Smooth muscle cell (in vitro differentiated cells): ENCODE measurements around the gene ZBTB11. TPM values are rescaled to one million over a fixed set of nuclear protein-coding genes. Genes with fewer than 3 reads are reported as not detected.

Source experiments
- DNase-seq: peaks from one replicate; lab custom pipeline; 2025; ENCODE audit not compliant: unreplicated experiment; lab: John Stamatoyannopoulos, UW
- H2AFZ ChIP-seq: fragments of 200-600 bp; sonication (generic); 2 replicates; pipeline ENCODE4 v1.6.0; 2016; ENCODE audit warnings: antibody characterized with exemption, low read depth, mild to moderate bottlenecking
- H3F3A ChIP-seq: fragments of 200-600 bp; sonication (generic); 2 replicates; pipeline ENCODE4 v1.6.0; 2017; ENCODE audit warnings: antibody characterized with exemption, low read depth
- H3K27ac ChIP-seq: fragments of 200-600 bp; sonication (generic); 2 replicates; pipeline ENCODE4 v1.5.1; 2016; ENCODE audit warnings: low read depth, mild to moderate bottlenecking
- H3K27me3 ChIP-seq: fragments of 200-600 bp; sonication (generic); 2 replicates; pipeline ENCODE4 v1.6.1; 2016; ENCODE audit warnings: low read depth, mild to moderate bottlenecking
- H3K36me3 ChIP-seq: fragments of 200-600 bp; sonication (generic); 2 replicates; pipeline ENCODE4 v1.5.1; 2016; ENCODE audit warnings: low read depth
- H3K4me1 ChIP-seq: fragments of 200-600 bp; sonication (generic); 2 replicates; pipeline ENCODE4 v1.5.1; 2016; ENCODE audit warnings: low read depth
- H3K4me2 ChIP-seq: fragments of 200-600 bp; sonication (generic); 2 replicates; pipeline ENCODE4 v1.6.0; 2016; ENCODE audit warnings: mild to moderate bottlenecking
- H3K4me3 ChIP-seq: fragments of 200-600 bp; sonication (generic); 2 replicates; pipeline ENCODE4 v1.5.1; 2016; ENCODE audit warnings: mild to moderate bottlenecking
- H3K79me2 ChIP-seq: fragments of 200-600 bp; sonication (generic); 2 replicates; pipeline ENCODE4 v1.6.0; 2016; ENCODE audit warnings: low read depth, mild to moderate bottlenecking
- H3K9ac ChIP-seq: fragments of 200-600 bp; sonication (generic); 2 replicates; pipeline ENCODE4 v1.6.0; 2016; ENCODE audit warnings: low read depth
- H3K9me3 ChIP-seq: fragments of 200-600 bp; sonication (generic); replicated peaks from 2 replicates; pipeline ENCODE4 v1.5.1; 2016; ENCODE audit warnings: low read depth
- H4K20me1 ChIP-seq: fragments of 200-600 bp; sonication (generic); 2 replicates; pipeline ENCODE4 v1.6.0; 2016; ENCODE audit warnings: low read depth
- WGBS: methylation state at CpG from one replicate; pipeline ENCODE4 v1.1.7; 2016; ENCODE audit warnings: low lambda C conversion rate; 5-methylcytosine and 5-hydroxymethylcytosine counted together
- polyA plus RNA-seq: library from polyadenylated mRNA; unstranded; fragments of >200 nt; fragmentation: Nextera tagmentation; extraction: Ambion mirVana; gene quantifications from 2 replicates; pipeline ENCODE4 v1.2.1, GENCODE V29; 2016
- total RNA-seq: library from RNA; depleted of rRNA; stranded (reverse); fragments of >200 nt; gene quantifications from 2 replicates; pipeline ENCODE4 v1.2.3, GENCODE V29; 2014
- TF ChIP-seq, protein P1 (sequence below): fragments of 200-600 bp; sonication (generic); IDR thresholded peaks from 2 replicates; pipeline ENCODE4 v1.5.1; 2017; ENCODE audit warnings: borderline replicate concordance, mild to moderate bottlenecking, antibody characterized with exemption; ENCODE audit not compliant: insufficient read depth, poor library complexity, severe bottlenecking

The ZBTB11 gene, protein sequence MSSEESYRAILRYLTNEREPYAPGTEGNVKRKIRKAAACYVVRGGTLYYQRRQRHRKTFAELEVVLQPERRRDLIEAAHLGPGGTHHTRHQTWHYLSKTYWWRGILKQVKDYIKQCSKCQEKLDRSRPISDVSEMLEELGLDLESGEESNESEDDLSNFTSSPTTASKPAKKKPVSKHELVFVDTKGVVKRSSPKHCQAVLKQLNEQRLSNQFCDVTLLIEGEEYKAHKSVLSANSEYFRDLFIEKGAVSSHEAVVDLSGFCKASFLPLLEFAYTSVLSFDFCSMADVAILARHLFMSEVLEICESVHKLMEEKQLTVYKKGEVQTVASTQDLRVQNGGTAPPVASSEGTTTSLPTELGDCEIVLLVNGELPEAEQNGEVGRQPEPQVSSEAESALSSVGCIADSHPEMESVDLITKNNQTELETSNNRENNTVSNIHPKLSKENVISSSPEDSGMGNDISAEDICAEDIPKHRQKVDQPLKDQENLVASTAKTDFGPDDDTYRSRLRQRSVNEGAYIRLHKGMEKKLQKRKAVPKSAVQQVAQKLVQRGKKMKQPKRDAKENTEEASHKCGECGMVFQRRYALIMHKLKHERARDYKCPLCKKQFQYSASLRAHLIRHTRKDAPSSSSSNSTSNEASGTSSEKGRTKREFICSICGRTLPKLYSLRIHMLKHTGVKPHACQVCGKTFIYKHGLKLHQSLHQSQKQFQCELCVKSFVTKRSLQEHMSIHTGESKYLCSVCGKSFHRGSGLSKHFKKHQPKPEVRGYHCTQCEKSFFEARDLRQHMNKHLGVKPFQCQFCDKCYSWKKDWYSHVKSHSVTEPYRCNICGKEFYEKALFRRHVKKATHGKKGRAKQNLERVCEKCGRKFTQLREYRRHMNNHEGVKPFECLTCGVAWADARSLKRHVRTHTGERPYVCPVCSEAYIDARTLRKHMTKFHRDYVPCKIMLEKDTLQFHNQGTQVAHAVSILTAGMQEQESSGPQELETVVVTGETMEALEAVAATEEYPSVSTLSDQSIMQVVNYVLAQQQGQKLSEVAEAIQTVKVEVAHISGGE
- 33.7 and 36.3 TPM in 2 replicates for total RNA-seq
- 7.6 and 9.1 TPM in 2 replicates for polyA plus RNA-seq

DNA sequence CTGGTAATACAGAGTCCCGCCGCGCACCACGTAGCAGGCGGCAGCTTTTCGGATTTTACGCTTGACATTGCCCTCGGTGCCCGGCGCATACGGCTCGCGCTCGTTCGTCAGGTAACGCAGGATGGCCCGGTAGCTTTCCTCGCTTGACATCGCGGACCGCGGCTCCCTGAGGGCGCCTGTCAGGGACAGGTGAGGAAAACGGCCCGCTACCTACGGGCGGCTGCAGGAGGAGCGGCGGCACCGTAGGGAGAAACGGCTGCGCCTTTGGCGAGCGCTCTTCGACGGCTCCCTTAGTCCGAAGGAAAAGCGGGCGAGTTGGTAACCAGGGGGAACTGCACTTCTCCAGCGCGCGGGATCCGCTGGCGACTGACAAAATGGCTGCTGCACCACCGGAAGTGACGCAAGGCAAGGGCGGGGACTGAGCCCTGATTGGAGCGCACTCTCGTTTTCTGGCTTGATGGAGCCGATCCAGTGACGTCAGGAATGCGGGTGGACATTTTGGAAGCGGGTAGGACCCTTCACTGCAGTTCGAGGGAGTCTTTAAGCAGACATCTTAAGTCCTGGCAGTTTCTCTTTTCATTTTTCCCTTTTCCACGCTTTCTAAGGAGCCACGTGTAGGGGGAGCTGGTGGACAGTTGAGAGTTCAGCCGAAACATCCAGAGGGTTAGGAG, at the start of gene ZBTB11:
TSS of gene ZBTB11 (minus strand) at position 368 of the 671 bp plus-strand sequence. CDS start at position 150, 218 bp downstream.
- under 1% methylated on average over 57 of the region's 57 CpGs for WGBS

DNA sequence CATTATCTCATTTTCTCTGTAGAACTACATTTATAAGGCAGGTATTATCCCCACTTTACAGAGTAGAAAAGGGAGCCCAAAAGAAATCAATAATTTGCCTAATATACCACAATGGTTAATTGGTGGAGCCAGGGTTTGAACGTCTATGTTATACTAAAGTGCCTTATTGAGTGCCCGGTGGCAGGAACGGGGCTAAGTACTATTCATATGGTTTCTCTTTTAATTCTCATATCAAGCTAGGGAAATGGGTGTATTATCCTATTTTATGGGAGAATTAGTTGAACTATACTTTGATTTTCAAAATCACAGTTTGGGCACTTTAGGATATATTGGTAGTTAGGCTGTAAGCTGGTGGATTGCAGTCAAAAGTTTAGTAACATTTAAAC, 49.0 kb upstream of the ZBTB11 start:
- H3K79me2 ChIP-seq: peaks cover 18% of the 10 kb centered on the region
- TF ChIP-seq, protein P1, sequence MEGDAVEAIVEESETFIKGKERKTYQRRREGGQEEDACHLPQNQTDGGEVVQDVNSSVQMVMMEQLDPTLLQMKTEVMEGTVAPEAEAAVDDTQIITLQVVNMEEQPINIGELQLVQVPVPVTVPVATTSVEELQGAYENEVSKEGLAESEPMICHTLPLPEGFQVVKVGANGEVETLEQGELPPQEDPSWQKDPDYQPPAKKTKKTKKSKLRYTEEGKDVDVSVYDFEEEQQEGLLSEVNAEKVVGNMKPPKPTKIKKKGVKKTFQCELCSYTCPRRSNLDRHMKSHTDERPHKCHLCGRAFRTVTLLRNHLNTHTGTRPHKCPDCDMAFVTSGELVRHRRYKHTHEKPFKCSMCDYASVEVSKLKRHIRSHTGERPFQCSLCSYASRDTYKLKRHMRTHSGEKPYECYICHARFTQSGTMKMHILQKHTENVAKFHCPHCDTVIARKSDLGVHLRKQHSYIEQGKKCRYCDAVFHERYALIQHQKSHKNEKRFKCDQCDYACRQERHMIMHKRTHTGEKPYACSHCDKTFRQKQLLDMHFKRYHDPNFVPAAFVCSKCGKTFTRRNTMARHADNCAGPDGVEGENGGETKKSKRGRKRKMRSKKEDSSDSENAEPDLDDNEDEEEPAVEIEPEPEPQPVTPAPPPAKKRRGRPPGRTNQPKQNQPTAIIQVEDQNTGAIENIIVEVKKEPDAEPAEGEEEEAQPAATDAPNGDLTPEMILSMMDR: no peak
- peaks cover 10% of the 10 kb centered on the region for H3F3A ChIP-seq
- H3K27me3 ChIP-seq: no peaks in the 10 kb centered on the region
- H3K36me3 ChIP-seq: no peaks in the 10 kb centered on the region
- peak overlapping the region; percentile 76 for H3K4me3 ChIP-seq
- peak overlapping the region; percentile 84 for H3K4me2 ChIP-seq
- peaks cover 18% of the 10 kb centered on the region for H3K4me1 ChIP-seq
- peak overlapping the region; percentile 63 for H3K9ac ChIP-seq
- DNase-seq: no peak
- no peaks in the 10 kb centered on the region for H3K9me3 ChIP-seq
- no peak overlapping the region for H3K27ac ChIP-seq
- H4K20me1 ChIP-seq: no peaks in the 10 kb centered on the region
- peak overlapping the region; percentile 95 for H2AFZ ChIP-seq
- 58% methylated on average over 3 of the region's 3 CpGs for WGBS

More for the DNA sequence above, at the start of gene ZBTB11:
- peaks cover 12% of the 10 kb centered on the region for H3K36me3 ChIP-seq
- H3K4me2 ChIP-seq: peak within 1 kb of the TSS; percentile 94
- H3K9ac ChIP-seq: peak within 1 kb of the TSS; percentile 97
- no peaks in the 10 kb centered on the region for H3K9me3 ChIP-seq
- no peaks in the 10 kb centered on the region for H3K27me3 ChIP-seq
- no peak for DNase-seq
- peaks cover 40% of the 10 kb centered on the region for H3K79me2 ChIP-seq
- peaks cover 37% of the 10 kb centered on the region for H3F3A ChIP-seq
- H3K4me3 ChIP-seq: peak within 1 kb of the TSS; percentile 97
- peaks cover 43% of the 10 kb centered on the region for H4K20me1 ChIP-seq
- peak within 1 kb of the TSS; percentile 86 for H2AFZ ChIP-seq
- peak within 1 kb of the TSS; percentile 93 for H3K27ac ChIP-seq
- TF ChIP-seq, protein P1: peak; percentile 41
- H3K4me1 ChIP-seq: peaks cover 20% of the 10 kb centered on the region

DNA sequence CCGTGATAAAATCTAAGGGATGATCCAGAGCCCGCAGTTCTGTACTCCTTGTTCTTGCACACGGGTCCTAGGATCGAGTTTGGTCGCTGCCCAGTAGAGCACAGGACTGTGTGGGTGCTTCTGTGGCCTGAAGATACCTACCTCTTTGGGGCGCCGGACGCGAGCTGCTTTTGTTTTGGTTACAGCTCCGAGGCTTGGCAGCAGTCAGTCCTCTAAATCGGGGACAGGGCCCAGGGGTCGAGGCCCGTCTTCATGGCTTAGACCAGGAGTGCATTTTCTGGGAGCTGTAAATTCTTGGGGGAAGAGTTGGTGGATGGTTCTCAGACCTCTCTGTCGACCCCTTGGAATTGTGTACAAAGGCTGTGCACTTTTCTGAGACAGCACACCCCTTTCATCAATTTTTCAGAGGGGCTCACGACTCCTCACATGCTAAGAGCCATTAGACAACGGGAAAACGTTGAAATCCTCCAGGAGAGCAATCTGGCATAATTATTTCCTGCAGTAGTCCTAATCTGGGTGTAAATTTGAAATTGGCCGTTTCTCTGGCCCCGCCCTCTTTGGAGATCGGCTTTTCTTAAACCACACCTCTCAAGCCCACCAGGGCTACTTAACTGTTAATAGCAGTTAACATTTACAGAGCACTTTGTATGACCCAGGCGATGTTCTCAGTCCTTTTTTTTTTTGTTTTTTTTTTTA, 48.4 kb upstream of the ZBTB11 start:
- H3K4me3 ChIP-seq: peak overlapping the region; percentile 76
- H3K4me1 ChIP-seq: peaks cover 18% of the 10 kb centered on the region
- H3F3A ChIP-seq: peaks cover 10% of the 10 kb centered on the region
- no peaks in the 10 kb centered on the region for H4K20me1 ChIP-seq
- peaks cover 18% of the 10 kb centered on the region for H3K79me2 ChIP-seq
- TF ChIP-seq, protein P1: no peak
- H3K9ac ChIP-seq: peak overlapping the region; percentile 63
- 2% methylated on average over 21 of the region's 21 CpGs for WGBS
- no peaks in the 10 kb centered on the region for H3K36me3 ChIP-seq
- H3K9me3 ChIP-seq: no peaks in the 10 kb centered on the region
- no peak overlapping the region for H3K27ac ChIP-seq
- H3K4me2 ChIP-seq: peak overlapping the region; percentile 84
- no peaks in the 10 kb centered on the region for H3K27me3 ChIP-seq
- peak overlapping the region; percentile 95 for H2AFZ ChIP-seq
- DNase-seq: no peak
